Effector memory CD8-positive, alpha-beta T cell (primary cell): ENCODE measurements around the gene CCL24.
"Not testable (repeated sequence)": the region's sequence is repeated elsewhere in the genome, so short reads cannot be mapped to it uniquely, and the experiment has no call there.

Experiments
- ATAC-seq: fragments of 150-1000 bp; cut with Tn5 transposase; replicated peaks from 2 replicates; pipeline ENCODE4 v1.10.0; 2021; ENCODE audit warnings: mild to moderate bottlenecking, moderate library complexity
- DNase-seq, 3 experiments: peaks; one replicate each; pipeline ENCODE4 v3.0.0; 2021
- H3K27ac Mint-ChIP-seq, 2 donors: one replicate each; pipeline ENCODE4 v1.8.0; 2022; ENCODE audit warnings: mild to moderate bottlenecking in 2 of 2, mixed read lengths in 2 of 2, moderate library complexity in 2 of 2
- H3K27me3 Mint-ChIP-seq, 2 donors: one replicate each; pipeline ENCODE4 v1.8.0; 2022; ENCODE audit warnings: mixed read lengths in 2 of 2
- H3K36me3 Mint-ChIP-seq: one replicate; pipeline ENCODE4 v1.8.0; 2022; ENCODE audit warnings: mild to moderate bottlenecking, moderate library complexity, mixed read lengths; ENCODE audit not compliant: insufficient read depth
- H3K4me1 Mint-ChIP-seq, 2 donors: one replicate each; pipeline ENCODE4 v1.8.0; 2022; ENCODE audit warnings: low read depth in 2 of 2, mixed read lengths in 2 of 2
- H3K4me3 Mint-ChIP-seq, 2 donors: one replicate each; pipeline ENCODE4 v1.8.0; 2022; ENCODE audit warnings: mild to moderate bottlenecking in 2 of 2, mixed read lengths in 2 of 2, moderate library complexity in 2 of 2
- H3K9me3 Mint-ChIP-seq, 2 donors: one replicate each; pipeline ENCODE4 v1.8.0; 2022; ENCODE audit warnings: mixed read lengths in 2 of 2
- total RNA-seq, 9 experiments: gene quantifications; one replicate each; lab custom pipeline; 2026; lab: John Stamatoyannopoulos, UW

Gene CCL24
- total RNA-seq = 0 reads per million in 9 experiments

- no peak within 1 kb of the TSS for H3K27ac Mint-ChIP-seq
- H3K4me1 Mint-ChIP-seq = no peaks in the 10 kb centered on the region
- no peaks in the 10 kb centered on the region for H3K9me3 Mint-ChIP-seq
- peaks cover 3% of the 10 kb centered on the region for H3K36me3 Mint-ChIP-seq
- H3K27me3 Mint-ChIP-seq = peaks cover 5 to 37% of the 10 kb centered on the region in 2 donors
- ATAC-seq (no peak), DNase-seq (no peak)
- no peak within 1 kb of the TSS for H3K4me3 Mint-ChIP-seq
These were observed at the start of gene CCL24 for GRCh38 chr7:75813781-75814236. TSS of gene CCL24 (minus strand) at chr7:75813806. CDS start at chr7:75813715, 91 bp downstream.

- Mint-ChIP-seq H3K4me3 (no peak overlapping the region), H3K27me3 (peaks cover 17 to 23% of the 10 kb centered on the region in 2 donors), H3K27ac (no peak overlapping the region), H3K4me1 (peaks cover 4 to 5% of the 10 kb centered on the region in 2 donors), H3K36me3 (peaks cover 7% of the 10 kb centered on the region), H3K9me3 (no peaks in the 10 kb centered on the region)
- DNase-seq (no peak), ATAC-seq (no peak)
These were observed 48.0 kb upstream of the CCL24 start for GRCh38 chr7:75861636-75862035.

- H3K27me3 Mint-ChIP-seq = peaks cover 4 to 5% of the 10 kb centered on the region in 2 donors
- DNase-seq (no peak), ATAC-seq (no peak)
- no peaks in the 10 kb centered on the region for H3K9me3 Mint-ChIP-seq
- H3K36me3 Mint-ChIP-seq = peaks cover 3% of the 10 kb centered on the region
- H3K4me3 Mint-ChIP-seq = no peak overlapping the region
- H3K27ac Mint-ChIP-seq = no peak overlapping the region
- H3K4me1 Mint-ChIP-seq = no peaks in the 10 kb centered on the region
These were observed 44.8 kb upstream of the CCL24 start for GRCh38 chr7:75858410-75858809.

- H3K27ac Mint-ChIP-seq = no peak overlapping the region
- ATAC-seq (peak; percentile 21), DNase-seq (no peak)
- no peaks in the 10 kb centered on the region for H3K4me1 Mint-ChIP-seq
- no peaks in the 10 kb centered on the region for H3K9me3 Mint-ChIP-seq
- H3K27me3 Mint-ChIP-seq = no peaks in the 10 kb centered on the region
- H3K4me3 Mint-ChIP-seq = no peak overlapping the region
- no peaks in the 10 kb centered on the region for H3K36me3 Mint-ChIP-seq
These were observed 42.9 kb upstream of the CCL24 start for GRCh38 chr7:75856536-75856935.

GRCh38 chr7:75854813-75855345, 41.3 kb upstream of the CCL24 start:
- not testable (repeated sequence) for H3K4me3 Mint-ChIP-seq, H3K36me3 Mint-ChIP-seq, ATAC-seq, H3K27ac Mint-ChIP-seq, H3K27me3 Mint-ChIP-seq, DNase-seq, H3K9me3 Mint-ChIP-seq, H3K4me1 Mint-ChIP-seq

GRCh38 chr7:75854233-75854632, 40.6 kb upstream of the CCL24 start:
- Mint-ChIP-seq H3K27me3 (no peaks in the 10 kb centered on the region), H3K27ac (no peak overlapping the region), H3K36me3 (no peaks in the 10 kb centered on the region), H3K9me3 (no peaks in the 10 kb centered on the region), H3K4me3 (no peak overlapping the region), H3K4me1 (no peaks in the 10 kb centered on the region)
- DNase-seq (no peak), ATAC-seq (no peak)

- Mint-ChIP-seq H3K4me1 (no peaks in the 10 kb centered on the region), H3K36me3 (no peaks in the 10 kb centered on the region), H3K9me3 (no peaks in the 10 kb centered on the region), H3K27ac (no peak overlapping the region), H3K4me3 (no peak overlapping the region), H3K27me3 (no peaks in the 10 kb centered on the region)
- ATAC-seq (no peak), DNase-seq (no peak)
These were observed 36.6 kb upstream of the CCL24 start for GRCh38 chr7:75850235-75850634.

GRCh38 chr7:75849573-75849972, 36.0 kb upstream of the CCL24 start:
- no peak overlapping the region for H3K4me3 Mint-ChIP-seq
- no peaks in the 10 kb centered on the region for H3K27me3 Mint-ChIP-seq
- no peak for ATAC-seq
- no peak for DNase-seq
- H3K36me3 Mint-ChIP-seq = no peaks in the 10 kb centered on the region
- no peaks in the 10 kb centered on the region for H3K4me1 Mint-ChIP-seq
- H3K9me3 Mint-ChIP-seq = no peaks in the 10 kb centered on the region
- H3K27ac Mint-ChIP-seq = no peak overlapping the region

GRCh38 chr7:75847707-75848106, 34.1 kb upstream of the CCL24 start:
- DNase-seq = no peak
- H3K27me3 Mint-ChIP-seq = no peaks in the 10 kb centered on the region
- no peak overlapping the region for H3K4me3 Mint-ChIP-seq
- no peak overlapping the region for H3K27ac Mint-ChIP-seq
- ATAC-seq = no peak
- H3K36me3 Mint-ChIP-seq = no peaks in the 10 kb centered on the region
- H3K9me3 Mint-ChIP-seq = no peaks in the 10 kb centered on the region
- H3K4me1 Mint-ChIP-seq = no peaks in the 10 kb centered on the region

- DNase-seq, H3K27ac Mint-ChIP-seq, H3K4me1 Mint-ChIP-seq: not testable (repeated sequence)
These were observed 31.5 kb upstream of the CCL24 start for GRCh38 chr7:75845132-75845531.

GRCh38 chr7:75844158-75844557, 30.6 kb upstream of the CCL24 start:
- no peaks in the 10 kb centered on the region for H3K36me3 Mint-ChIP-seq
- no peaks in the 10 kb centered on the region for H3K27me3 Mint-ChIP-seq
- no peak overlapping the region for H3K4me3 Mint-ChIP-seq
- no peak overlapping the region for H3K27ac Mint-ChIP-seq
- no peaks in the 10 kb centered on the region for H3K9me3 Mint-ChIP-seq
- ATAC-seq = no peak
- H3K4me1 Mint-ChIP-seq = no peaks in the 10 kb centered on the region
- DNase-seq = no peak

More at GRCh38 chr7:75845132-75845531, 31.5 kb upstream of the CCL24 start:
- H3K36me3 Mint-ChIP-seq, H3K4me3 Mint-ChIP-seq, H3K27me3 Mint-ChIP-seq, ATAC-seq, H3K9me3 Mint-ChIP-seq: not testable (repeated sequence)

- ATAC-seq (no peak), DNase-seq (no peak)
- Mint-ChIP-seq H3K4me3 (no peak overlapping the region), H3K4me1 (no peaks in the 10 kb centered on the region), H3K36me3 (no peaks in the 10 kb centered on the region), H3K9me3 (no peaks in the 10 kb centered on the region), H3K27me3 (no peaks in the 10 kb centered on the region), H3K27ac (no peak overlapping the region)
These were observed 30.1 kb upstream of the CCL24 start for GRCh38 chr7:75843613-75844116.

- no peaks in the 10 kb centered on the region for H3K9me3 Mint-ChIP-seq
- ATAC-seq (no peak), DNase-seq (no peak)
- H3K4me1 Mint-ChIP-seq = no peaks in the 10 kb centered on the region
- H3K27ac Mint-ChIP-seq = no peak overlapping the region
- H3K27me3 Mint-ChIP-seq = no peaks in the 10 kb centered on the region
- no peak overlapping the region for H3K4me3 Mint-ChIP-seq
- H3K36me3 Mint-ChIP-seq = no peaks in the 10 kb centered on the region
These were observed 29.3 kb upstream of the CCL24 start for GRCh38 chr7:75842836-75843446.

GRCh38 chr7:75840029-75840428, 26.4 kb upstream of the CCL24 start:
- Mint-ChIP-seq H3K9me3 (no peaks in the 10 kb centered on the region), H3K27me3 (peaks cover 0 to 8% of the 10 kb centered on the region in 2 donors), H3K36me3 (no peaks in the 10 kb centered on the region), H3K27ac (no peak overlapping the region), H3K4me3 (no peak overlapping the region), H3K4me1 (no peaks in the 10 kb centered on the region)
- ATAC-seq = no peak
- no peak for DNase-seq
